Fibroblast of villous mesenchyme (primary cell): ENCODE results near the gene SLAMF7. TPM values are rescaled to one million over a fixed set of nuclear protein-coding genes. Genes with fewer than 3 reads are reported as not detected.

Experiments
- DNase-seq: peaks from one replicate; pipeline ENCODE4 v3.0.0-alpha.2; 2010; ENCODE audit warnings: low read depth
- H3K4me3 ChIP-seq: 2 replicates; pipeline ENCODE4 v1.5.1; 2011; ENCODE audit warnings: low read depth, mild to moderate bottlenecking, low read length
- CTCF ChIP-seq: IDR thresholded peaks from 2 replicates; pipeline ENCODE4 v1.5.1; 2012; ENCODE audit warnings: low read depth, mild to moderate bottlenecking, low read length; ENCODE audit not compliant: insufficient read depth
- total RNA-seq: library from RNA; depleted of rRNA; stranded (reverse); fragments of >200 nt; gene quantifications from 2 replicates; pipeline ENCODE4 v1.2.3, GENCODE V29; 2012

The SLAMF7 gene
- total RNA-seq, 1 donor: not detected

- H3K4me3 ChIP-seq: no peak overlapping the region
- no peak for TF ChIP-seq CTCF
- no peak for DNase-seq
Measured at GRCh38 chr1:160720356-160721085, 18.5 kb upstream of the SLAMF7 start.

- TF ChIP-seq CTCF: no peak
Measured at GRCh38 chr1:160721473-160721872, 17.6 kb upstream of the SLAMF7 start.

GRCh38 chr1:160722726-160723125 is 16.3 kb upstream of the SLAMF7 start:
- DNase-seq: no peak
- no peak for TF ChIP-seq CTCF
- H3K4me3 ChIP-seq: no peak overlapping the region

More at GRCh38 chr1:160721473-160721872, 17.6 kb upstream of the SLAMF7 start:
- H3K4me3 ChIP-seq: no peak overlapping the region
- no peak for DNase-seq

GRCh38 chr1:160723332-160723731 is 15.7 kb upstream of the SLAMF7 start:
- no peak for DNase-seq
- no peak overlapping the region for H3K4me3 ChIP-seq
- TF ChIP-seq CTCF: no peak

- DNase-seq: no peak
- no peak for TF ChIP-seq CTCF
- no peak overlapping the region for H3K4me3 ChIP-seq
Measured at GRCh38 chr1:160724465-160725242, 14.4 kb upstream of the SLAMF7 start.

- H3K4me3 ChIP-seq: no peak overlapping the region
- no peak for DNase-seq
- no peak for TF ChIP-seq CTCF
Measured at GRCh38 chr1:160726114-160726497, 12.9 kb upstream of the SLAMF7 start.
